GM19035 (cell line): ENCODE results near the gene AP1S3.

Source experiments
- ATAC-seq: cut with Tn5 transposase; IDR thresholded peaks from one replicate; pipeline ENCODE4 v1.9.1; 2021; ENCODE audit not compliant: unreplicated experiment

Gene AP1S3

DNA sequence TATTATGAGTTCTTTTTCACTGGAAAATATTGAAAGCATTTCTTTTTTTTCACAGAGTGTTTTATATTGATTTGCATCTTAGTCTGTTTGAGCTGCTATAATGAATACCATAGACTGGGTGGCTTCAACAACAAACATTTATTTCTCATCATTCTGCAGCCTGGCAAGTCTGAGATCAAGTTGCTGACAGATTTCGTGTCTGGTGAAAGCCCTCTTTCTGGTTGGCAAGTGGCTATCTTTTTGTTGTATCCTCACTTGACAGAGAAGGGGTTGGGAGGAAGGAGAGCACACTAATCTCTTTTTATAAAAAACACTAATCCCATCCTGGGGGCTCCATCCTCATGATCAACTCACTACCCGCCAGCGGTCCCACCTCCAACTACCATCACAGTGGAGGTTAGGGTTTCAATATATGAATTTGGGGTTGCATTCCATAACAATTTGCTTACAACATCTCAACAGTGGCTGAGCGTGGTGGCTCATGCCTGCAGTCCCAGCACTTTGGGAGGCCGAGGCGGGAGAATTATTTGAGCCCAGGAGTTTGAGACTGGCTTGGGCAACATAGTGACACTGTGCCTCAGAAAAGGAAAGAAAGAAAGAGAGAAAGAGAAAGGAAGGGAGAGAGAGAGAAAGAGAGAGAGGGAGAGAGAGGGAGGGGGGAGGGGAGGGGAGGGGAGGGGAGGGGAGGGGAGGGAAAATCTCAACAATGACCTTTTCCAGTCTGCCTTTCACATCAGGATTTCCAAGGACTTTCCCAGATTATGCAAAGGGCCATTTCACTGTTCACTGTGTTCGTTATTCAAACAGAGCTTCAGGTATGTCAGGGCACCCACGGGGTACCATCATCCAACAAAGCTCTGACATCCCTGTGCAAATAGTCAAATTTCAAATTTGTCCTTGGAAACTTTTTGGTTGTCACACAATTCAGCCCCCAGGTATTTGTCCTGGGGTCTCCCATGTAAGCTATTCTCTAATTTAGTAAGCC is 111.1 kb downstream of the AP1S3 start:
- ATAC-seq = no peak

DNA sequence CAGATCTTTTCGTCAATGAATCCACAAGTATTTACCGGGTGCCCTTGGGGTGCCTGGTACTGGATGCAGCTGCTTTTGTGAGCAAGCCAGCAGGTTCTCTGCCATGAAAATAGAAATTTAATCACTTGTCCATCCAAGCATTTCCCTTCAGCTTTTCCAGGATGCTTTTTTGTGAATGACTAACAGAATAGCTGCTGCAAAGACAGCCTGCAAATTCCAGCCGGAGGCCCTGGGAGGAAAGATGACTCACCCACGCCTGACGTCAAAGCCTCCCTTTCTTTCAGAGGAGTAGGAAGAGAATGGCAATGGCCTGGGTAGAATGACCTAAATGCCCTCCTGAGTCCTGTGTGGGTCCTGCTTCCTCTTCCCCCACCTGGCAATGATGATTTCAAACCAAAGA is 111.9 kb downstream of the AP1S3 start:
- ATAC-seq = no peak

DNA sequence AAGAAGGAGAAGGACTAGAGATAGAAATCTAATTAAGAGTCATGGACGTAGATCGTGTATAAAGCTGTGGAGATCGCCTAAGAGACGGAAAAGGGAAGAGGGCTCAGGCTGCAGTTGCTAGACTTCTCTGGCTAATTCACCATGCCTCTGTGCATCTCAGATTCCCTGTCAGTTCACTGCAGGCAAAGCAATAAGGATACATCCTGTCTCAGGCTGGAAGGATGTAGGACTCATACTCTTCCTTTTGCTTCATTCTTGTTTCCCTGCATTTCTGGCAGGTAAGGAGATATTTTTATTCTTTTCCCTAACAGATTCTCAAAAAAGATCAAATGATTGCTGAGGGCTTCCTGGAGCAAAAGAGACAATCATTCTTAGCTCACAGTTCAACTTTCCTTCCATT is 112.5 kb downstream of the AP1S3 start:
- ATAC-seq = no peak

DNA sequence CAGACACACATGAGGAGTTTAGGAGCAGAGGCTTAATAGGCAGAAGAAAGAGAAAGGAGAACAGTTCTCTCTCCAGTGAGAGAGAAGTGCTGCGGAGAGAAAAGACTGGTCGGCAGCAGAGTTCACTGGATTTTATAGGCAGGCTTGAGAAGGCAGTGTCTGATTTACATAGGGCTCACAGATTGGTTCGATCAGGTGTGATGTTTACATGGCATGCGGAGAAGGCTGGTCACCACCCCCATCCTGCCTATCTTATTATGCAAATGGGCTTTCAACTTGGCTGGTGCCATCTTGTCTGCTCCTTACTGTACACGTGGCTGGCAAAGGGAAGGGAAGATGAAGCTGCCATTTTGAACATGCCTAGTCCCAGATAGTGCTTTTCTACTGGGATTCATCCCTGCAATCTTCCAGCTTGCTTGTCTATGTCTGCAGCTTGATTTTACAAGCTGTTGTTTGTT is 113.4 kb downstream of the AP1S3 start:
- ATAC-seq = no peak

DNA sequence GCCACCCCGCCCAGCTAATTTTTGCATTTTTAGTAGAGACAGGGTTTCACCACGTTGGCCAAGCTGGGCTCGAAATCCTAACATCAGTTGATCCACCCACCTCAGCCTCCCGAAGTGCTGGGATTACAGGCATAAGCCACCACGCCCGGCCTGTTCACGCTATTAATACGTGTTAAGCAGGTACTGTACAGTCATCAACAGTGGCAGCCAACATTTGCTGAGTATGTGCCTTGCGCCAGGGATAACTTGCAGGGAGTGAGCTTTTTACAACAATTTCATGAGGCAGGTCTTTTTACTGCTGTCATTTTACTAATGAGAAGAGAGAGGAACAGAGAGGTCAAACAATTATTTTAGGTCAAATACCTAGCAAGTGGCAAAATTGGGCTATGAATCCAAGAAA is 115.2 kb downstream of the AP1S3 start:
- no peak for ATAC-seq

DNA sequence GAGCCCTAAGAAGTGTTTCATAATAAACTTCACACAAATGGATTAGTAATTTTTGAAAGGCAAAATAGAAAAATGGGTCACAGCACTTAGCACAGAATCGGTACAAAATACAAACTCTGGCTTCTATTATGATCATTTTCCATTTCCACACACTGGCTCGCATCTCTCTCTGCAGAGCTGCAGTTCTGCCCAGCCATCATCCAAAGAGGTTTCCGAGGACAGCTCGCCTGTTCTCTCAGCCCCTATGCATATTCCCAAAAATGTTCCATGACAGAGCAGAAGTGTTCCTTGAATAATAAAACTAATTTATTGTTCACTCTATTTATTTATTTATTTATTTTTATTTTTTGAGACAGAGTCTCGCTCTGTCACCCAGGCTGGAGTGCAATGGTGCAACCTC is 115.6 kb downstream of the AP1S3 start:
- ATAC-seq = no peak

DNA sequence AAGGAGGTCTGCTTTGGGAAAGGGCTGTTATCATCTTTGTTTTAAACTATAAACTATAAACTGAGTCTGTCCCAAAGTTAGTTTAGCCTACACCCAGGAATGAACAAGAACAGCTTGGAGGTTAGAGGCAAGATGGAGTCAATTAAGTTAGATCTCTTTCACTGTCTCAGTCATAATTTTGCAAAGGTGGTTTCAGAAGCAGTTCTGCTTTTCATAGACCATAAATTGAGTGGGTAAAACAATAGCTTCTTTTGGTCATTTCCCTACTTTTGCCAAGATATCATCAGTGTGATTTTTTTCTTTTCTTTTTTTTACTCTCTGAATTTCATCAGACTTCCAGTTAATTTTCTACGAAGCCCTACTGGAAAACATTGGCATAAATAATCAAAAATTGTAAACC is 117.0 kb downstream of the AP1S3 start:
- ATAC-seq = no peak

DNA sequence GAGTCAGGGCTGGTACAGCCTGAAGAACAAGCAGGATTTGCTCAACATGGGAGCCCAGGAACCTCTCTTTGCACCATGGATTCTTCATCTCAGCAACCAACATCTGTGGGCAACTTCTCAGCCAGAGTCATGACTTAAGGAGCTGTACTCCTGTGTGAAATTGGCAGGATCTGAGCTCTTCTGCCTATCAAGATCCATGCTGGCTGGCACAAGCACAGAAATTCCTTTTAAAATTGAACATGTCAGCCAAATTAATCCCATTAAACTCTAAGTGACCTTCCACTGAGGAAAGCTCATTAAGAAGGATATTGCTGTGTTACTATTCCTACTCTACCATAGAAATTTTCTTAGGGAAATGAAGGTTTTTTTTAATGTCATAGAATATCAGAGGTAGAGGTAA is 124.7 kb downstream of the AP1S3 start:
- no peak for ATAC-seq

DNA sequence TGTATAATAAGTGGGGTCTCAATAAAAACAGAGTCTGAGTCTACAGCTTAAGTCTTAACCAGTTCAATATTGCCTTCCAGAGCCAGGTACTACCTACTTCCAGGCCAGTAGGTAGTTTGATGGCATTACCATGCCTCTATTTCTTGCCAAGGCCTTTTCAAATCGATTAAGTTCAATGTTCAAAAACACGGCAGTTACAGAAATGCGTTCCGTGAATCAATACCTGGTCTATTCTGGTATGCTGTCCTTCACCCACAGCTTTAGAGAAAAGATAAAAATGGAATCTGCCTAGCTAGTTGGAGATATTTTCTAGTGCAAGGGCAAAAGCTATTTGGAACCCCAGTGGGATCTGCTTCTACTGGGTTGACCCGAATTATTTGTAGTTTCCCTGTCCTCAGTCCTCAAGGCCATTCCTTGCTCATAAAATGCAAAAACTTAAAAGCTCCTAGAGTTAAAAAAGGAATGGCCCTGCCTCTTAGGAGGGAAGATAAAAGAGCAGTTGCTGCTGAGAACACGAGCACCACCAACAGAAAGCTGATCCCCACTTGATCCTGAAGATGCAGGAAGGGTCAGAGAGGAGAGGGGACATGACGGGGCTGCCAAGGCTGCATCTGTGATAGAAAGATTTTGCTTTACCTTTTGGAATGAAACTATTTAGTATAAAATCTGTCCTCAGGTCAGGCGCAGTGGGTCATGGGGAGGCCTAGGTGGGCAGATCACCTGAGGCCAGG is 125.6 kb downstream of the AP1S3 start:
- ATAC-seq = no peak
